Stimulated activated CD8-positive, alpha-beta memory T cell treated with anti-CD3 and anti-CD28 coated beads, Interleukin-7, amount 100 ng/mL, for 1 hour (primary cell): Measurements from ENCODE around the gene CDH20.

ENCODE experiments used
- DNase-seq, 2 donors: peaks; one replicate each; pipeline ENCODE4 v3.0.0-alpha.2; 2020; ENCODE audit warnings: low read depth in 2 of 2

Gene CDH20

DNA sequence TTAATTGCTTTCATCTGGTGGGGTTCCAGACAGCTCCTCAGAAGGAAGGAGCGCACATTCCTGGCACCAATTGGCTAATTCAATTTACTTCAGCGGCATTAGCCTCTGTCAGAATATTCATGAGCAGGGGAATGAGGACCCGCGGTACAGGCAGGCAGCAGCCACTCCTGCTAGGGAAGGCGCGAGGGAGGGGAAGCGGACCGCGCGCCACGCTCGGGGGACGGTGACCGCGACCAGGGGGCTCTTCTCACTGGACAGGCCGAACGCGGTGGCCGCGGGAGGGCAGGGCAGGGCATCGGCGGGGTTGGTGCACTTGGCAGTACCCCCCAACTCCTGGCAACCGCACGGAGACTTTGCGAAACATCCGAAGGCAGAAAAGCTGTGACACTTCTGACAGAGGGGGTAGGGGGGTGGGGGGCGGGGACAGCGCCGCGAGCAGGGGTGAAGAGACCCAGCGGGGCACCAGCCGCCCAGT is at the start of gene CDH20:
CDH20 (plus strand) TSS at position 160 of the 475 bp plus-strand sequence.
- DNase-seq, result no peak

DNA sequence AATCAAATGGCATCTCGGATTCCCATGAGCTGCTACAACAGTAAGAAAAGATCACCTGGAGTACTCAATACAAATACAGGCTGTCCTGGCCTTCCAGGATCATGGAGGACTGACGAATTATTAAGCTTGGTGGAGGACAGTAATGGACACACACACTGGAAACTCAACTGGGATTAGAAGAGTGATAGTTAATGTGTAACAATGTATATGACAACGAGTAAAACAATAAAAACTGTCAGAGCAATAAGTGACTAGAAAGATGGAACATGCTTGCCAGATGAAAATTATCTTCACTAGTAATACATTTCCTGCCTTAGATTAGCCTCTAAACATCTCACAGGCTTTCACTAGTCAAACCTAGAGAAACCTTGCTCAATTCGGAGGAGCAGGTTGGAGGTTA is 49.2 kb upstream of the CDH20 start:
- no peak for DNase-seq

DNA sequence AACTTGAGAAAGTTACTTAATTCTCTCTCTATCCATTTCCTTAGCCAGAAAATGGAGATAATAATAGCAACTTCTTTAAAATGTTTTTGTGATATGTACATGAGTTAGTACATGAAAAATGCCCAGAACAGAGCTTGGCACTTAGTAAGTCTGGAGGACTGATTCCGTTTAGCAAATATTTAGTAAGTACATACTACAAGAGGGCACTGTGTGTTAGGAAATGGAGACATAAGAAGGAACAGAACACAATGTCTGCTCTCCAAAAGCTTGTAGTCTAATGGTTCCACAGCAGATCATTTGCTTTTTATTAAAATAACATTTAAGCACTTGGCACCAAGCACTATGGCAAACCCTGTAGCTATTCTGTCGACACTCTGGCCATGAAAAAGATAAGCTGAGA is 47.5 kb upstream of the CDH20 start:
- no peak for DNase-seq

DNA sequence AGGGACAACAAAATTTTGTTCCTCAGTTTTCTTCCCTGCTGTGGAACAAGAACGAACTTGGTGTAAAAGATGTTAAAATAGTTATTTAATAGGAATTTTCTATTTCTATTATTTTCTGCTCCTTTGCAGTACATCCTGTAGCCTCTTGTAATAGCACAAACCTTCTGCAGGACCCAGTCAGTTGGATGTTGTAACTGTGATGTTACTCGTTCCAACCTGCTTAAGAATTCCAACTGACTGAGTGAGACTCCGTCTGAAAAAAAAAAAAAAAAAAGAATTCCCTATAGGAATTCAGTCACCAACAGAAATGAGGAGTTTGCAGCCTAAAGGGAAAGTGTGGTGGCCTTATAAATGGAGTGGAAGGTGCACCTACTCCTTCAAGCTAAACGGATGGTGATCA is 46.4 kb upstream of the CDH20 start:
- no peak for DNase-seq

DNA sequence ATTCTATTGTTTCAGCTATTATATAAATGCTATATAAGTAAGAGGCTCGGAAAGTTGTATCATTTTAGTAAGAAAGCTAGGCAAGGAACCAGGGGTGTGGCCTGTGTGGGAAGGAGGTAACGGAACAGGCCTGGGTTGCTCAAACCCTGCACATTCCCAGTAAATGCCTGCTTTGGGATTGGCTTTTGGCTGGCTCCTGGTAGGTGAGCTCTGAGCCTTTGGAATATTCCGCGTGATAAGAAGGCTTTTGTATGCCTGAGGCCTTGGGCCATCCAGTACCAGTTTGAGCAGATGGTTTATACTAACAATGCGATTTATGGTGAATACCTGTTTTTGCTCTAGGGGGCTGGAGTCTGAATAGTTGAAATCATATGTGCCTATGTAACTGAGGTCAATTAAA is 42.6 kb upstream of the CDH20 start:
- DNase-seq, result no peak

DNA sequence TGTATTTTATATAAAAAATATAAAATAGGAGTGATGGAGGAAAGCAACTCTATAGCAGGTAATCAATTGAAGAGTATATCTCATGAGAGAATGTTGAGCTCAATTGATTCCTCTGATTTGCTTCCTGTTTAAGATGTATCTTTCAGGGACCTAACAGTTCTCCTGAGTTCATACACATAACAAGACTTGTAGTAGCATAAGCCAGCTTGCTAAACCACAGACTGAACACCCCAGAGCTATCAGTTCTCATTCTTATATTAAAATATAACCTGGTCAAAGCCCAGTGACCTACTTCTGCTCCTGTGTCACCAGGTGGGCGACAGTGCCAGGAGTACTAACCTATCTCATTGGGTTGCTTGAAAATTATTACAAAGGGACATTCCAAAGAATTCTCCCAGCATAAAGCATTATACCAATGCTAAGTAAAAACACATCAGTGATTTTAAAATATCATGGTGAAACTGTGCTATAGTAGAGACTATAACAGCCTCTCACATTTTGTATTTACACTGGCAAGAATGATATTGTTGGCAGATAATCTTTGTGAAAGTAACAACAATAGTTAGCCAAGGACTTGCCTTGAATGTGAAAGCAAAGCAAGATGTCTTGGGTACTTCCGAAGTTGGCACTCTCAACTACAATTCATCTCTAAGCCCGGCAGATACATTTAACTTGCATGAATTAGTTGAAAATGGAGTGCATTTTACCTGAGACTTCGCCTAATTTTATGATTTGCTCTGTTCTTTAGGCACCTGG is 40.8 kb upstream of the CDH20 start:
- no peak for DNase-seq

DNA sequence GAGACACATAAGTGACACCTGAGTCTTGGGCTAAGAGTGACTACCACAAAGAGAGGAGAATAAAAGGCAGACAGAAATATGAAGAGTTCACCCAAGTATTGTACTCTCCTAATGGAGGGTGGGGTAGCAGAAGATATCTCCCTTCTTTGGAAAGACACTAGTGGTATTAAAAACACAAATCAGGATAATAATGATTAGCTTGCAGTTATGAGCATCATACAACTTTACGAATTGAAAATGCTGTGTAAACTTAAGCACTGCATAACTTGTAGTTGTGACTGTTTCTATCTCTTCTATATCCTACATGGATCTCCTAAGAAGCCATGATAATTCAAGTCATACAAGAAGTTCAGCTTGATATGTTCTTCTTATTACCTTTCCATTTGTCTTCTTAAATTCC is 38.1 kb upstream of the CDH20 start:
- DNase-seq, result no peak

DNA sequence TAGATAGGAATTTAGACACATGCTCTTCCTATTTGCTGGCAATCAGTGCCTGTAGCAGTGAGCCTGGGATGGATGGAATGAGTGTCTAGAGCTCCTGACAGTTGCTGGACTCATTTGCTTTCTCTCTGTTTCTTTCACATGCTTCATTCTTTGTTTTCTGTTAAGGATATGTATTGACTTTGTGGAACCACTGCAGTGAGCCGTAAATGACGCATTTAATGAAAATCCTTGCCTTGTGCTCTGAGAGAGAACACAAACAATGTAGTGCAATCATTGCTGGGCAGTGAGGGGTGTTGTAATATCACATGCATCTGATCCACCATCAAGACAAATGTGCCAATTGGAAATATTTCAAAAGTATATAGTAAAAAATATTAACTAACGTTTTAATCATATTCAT is 25.2 kb upstream of the CDH20 start:
- DNase-seq, result no peak

DNA sequence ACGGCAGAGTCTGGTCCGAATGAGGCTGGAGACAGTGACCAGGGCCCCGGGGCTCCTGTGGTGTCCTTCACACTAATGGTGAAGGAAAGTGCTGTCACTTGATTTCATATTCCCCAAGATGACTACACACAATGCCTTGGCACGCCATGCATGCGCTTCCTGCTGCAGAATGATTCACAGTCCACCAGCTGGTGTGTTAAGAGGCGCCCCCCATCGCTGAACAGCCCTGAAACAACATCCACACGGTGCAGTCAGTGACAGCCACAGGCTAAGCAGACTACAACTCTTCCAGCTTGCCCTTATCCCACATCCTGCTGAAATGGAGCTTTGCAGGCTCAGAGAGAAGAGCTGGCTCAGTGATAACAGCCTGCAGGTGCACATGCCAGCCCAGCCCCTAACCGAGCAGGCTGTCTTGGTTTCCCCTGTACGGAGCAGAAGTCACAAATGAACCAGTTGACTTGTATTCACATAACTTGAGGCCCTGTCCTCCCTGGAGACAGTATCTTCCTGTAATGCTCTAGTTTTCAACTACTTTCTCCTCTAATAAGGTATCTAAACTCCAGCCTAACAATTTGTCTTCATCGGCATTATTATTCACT is 24.3 kb upstream of the CDH20 start:
- DNase-seq, result no peak

DNA sequence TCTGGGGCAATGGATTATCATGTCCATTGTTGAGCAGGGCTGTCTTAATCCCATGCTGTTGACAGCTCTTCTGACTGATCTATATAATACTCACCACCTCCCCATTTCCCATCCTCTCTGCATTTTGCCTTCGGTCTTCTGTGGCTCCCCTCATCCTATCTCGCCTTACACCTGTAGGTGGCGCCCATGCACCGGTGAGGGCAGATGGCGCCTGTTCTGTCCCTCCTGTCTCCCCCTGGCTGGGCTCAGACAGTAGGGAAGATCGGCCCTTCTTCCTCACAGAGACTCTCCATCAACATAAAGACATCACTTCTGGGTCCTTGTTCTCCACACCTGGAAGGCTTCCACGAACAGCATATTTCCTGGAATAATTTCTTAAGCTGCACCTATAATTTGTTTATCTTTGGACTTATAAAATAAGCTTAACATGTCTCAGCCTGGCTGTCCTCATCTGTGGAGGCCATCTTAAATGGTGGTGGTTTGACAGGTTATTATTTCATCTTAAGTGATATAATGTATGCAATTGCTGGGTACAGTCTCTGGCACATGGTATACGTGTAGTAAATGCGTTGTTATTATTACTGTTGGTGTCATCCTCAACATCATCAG is 10.9 kb upstream of the CDH20 start:
- DNase-seq, result no peak

DNA sequence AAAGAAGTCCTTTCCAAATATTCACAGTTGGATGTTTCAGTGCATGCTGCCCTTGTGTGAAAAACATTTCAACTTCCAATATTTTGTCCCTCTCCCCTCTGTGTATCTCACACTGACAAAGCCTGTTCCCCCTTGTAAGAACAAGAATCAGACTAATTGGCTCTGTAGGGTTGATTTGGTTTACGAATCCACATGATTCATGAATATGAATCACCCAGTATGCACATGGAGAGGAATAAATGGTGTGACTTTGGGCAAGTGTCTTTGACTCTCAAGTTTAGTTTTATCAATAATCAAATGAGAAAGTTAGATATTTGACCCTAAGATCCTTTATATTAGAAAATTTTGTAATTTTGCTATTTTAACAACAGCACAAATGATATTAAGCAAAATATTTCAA is 9.3 kb upstream of the CDH20 start:
- DNase-seq, result no peak

DNA sequence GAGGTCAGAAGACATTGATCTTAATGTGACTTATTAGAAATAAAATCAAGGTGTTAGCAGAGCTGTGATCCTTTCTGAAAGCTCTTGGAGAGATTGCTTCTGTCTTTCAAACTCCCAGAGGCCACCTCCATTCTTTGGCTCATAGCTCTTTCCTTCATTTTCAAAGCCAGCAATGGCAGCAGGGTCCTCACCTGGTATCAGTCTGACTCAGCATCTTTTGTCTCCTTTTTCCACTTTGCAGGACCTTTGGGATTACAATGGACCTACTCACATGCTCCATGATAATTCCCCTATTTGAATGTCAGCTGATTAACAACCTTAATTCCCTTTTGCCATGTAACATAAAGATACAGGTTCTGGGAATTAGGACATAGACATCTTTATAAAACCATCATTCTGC is 6.8 kb upstream of the CDH20 start:
- no peak for DNase-seq

DNA sequence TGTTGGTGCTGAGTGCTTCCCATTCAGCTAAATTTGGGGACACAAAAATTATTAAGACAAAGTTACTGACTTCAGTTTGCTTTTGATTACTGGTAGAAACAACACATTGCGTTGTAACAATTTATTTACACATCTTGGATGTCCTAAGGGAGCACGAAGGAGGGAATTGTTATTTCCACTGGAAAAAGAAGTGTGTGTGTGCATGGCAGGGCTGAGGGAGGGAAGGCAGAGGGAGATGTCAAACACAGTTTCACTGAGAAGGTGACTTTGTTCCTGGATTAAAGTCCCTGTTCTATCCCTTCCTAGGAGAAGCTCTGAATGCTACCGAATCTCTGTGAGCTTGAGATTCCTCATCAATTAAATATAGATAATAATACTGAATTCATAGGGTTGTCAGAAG is 3.8 kb upstream of the CDH20 start:
- no peak for DNase-seq

DNA sequence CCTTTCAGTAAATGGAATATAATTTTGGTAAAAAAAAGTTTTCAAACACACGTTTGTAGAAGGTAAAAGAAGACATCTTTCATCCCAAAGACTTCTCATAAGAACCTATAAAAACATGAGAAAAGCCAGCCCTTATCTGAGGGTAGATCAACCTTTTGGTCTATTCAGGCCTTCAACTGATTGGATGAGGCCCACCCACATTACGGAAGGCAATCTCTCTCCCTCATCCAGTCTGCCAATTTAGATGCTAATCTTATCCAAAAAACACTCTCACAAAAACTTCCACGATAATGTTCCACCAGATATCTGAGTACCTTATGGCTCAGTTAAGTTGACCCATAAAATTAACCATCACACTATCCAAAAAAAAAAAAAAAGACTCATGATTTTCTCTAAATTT is 2.2 kb upstream of the CDH20 start:
- DNase-seq, result no peak

DNA sequence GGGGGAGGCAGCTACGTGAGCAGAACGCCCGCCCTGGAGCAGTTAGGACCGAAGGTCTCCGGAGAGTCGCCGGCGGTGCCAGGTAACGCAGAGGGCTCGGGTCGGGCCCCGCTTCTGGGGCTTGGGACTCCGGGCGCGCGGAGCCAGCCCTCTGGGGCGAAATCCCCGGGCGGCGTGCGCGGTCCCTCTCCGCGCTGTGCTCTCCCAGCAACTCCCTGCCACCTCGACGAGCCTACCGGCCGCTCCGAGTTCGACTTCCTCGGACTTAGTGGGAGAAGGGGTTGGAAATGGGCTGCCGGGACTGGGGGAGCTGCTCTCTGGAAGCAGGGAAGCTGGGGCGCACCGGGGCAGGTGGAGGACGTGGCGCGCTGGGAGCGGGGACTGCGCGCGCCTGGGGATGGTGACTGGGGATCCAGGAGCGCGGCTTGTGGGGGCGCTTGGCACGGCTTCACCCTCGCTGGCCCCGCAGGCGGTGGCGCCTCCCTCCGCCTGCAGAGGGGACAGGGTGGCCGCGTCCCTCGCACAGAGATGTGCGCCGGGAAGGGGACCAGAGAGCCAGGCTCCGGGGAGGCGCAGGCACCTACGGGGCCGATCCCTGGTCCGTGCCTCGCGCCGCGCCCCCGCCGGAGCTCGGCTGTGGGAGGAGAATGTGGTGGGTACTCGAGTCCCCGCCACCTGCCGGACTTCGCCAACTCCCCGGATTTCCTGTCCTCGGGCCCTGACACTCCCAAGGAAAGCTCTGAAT is 688 bp downstream of the CDH20 start:
- DNase-seq, result no peak

DNA sequence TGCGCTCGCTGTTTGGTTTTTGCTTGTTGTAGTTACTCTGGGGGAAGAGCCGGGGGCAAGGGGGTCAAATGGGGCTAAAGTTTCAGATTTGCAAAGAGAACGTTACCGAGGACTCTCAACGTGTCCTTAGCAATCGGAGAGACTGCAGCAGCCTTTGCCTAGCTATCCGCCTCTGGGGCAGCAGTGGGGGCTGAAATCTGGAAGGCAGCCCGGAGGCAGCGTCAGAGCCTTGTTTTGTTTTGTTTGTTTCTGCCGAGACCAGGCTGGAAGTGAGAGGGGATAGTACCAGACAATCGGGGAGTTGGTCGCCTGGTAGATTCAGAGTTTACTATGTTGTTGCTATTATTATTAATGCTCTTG is 1.2 kb downstream of the CDH20 start:
- DNase-seq, result no peak

DNA sequence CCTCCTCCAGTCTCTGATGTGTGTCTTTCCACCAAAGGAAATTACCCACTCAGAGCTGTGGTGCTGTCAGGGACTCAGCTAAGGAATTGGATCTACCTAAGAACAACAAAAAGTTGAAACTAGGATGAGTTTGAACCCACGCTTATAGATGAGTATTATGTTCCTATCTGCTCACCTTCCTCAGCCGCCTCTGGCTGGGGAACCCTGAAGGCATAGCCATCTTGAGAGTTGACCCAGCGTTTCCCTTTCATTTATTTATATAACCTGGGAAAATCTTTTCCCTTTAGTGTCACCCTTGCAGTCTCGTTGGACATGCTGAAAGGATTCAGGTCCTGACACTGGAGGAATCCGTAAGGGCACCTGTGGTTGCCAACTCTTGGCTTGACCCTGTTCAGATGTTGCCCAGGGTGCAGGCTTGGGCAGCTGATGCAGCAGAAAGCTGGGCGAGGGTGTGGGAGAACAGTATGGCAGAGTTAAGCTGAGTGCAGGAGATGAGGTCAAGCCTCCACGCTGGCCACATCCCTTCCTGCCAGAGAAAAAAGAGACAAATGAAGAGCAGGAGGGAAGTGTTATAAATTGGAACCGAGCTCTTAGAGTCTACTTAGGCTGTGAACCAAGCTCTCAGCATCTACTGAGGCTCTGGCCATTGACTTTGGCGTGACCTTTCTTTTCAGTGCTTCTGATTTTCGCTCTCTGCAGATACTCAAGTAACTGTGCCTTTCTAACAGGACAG is 1.9 kb downstream of the CDH20 start:
- DNase-seq, result no peak

DNA sequence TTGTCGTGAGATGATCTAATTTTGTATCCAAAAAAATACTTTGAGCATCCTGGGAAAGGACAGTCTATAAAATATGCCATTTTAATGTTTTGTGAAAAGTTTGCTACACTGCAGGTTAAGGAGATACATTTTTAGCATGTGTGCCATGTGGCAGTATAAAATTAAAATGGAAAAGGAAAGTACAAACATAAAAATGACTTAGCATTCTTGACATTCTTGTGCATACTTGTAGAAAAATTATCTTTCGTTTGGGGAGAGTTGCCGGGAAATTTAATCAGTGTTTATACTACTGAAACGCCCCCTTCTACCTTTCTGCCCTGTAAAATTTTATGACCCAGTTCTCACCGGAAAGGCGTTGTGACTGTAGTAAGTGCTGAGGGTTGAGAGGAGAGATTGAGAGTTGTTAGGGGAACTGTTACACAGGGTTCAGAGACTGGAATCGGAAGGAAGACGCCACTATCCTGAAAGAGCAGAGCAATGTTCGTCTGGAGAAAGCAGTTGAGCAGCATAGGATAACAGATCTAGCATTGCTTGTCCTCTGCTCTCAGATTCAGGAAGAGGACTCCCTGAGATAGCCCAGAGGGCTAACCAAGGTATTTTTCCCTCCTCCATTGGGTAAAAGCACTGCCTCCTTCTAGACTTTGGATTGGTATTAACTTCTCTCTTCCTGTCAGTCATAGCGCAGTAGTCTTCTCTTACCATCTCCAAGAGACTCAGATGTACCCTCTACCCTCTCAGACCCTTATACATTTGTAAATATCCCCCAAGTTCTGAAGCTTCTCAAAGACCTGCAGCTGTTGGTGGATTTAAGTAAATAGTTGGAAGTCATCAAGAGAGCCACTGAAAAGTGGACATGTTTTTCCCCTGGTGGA is 2.7 kb downstream of the CDH20 start:
- DNase-seq, result no peak

DNA sequence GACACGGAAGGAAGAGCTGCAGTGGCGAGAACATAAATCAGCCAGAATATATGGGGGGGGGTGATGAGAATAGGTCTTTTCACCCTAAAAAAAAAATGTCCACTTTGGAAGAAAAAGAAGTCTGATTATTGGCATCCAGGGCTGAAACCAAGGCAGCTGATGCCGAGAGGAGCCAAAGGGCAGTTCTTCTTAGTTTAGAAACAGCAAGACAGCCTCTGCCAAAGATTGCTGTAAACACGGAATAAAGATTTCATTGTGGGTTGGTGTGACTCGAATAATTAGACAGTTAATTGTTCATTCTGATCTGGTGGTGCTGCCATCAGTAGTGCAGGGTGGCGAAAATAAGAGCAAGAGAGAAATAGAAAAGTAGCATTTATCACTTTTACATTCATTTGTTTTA is 3.5 kb downstream of the CDH20 start:
- no peak for DNase-seq

DNA sequence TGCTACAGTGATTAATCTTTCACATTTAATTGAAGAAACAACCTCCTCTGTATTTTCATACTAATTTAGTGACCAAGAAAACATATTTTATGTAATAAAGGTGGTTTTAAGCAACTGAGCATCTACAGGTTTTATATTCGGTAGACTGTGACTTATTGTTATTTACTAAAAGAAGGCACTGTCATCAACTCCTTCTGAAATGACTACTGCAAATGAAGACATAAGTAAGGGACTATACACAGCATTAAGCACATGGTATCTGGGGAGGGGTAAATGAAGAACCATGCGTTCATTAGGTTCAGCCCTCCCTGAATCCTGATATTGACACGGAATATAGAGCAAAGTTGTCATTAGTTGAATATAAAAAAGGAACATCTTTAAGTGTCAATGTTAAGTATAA is 4.3 kb downstream of the CDH20 start:
- DNase-seq, result no peak

DNA sequence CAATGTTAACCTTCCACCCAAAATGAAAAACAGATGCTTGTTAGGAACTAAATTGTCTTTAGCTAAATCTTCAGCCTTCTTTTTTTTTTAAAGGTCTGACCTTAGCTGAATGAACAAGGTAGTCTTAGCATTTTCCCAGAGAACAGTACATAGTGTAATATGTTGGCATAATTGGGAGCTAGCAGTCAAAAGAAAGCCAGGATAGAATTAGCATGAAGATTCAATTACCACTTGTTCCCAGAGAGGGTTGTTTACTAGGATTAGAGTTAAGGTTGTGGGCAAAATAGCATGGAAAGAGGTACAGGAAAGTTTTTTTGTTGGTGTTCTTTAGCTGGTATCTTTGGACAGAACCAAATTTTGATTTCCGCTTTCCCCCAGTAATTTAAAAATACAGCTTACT is 6.9 kb downstream of the CDH20 start:
- no peak for DNase-seq
